GM18526 (cell line): ENCODE data around the gene RFX3.

Experiments used
- POLR2A ChIP-seq: IDR thresholded peaks from 3 replicates; pipeline ENCODE4 v1.6.1; 2011; ENCODE audit not compliant: insufficient read length; ENCODE audit errors: extremely low read depth

The RFX3 gene

GRCh38 chr9:3521966-3522365 is 3.8 kb downstream of the RFX3 start:
- no peak for TF ChIP-seq POLR2A

GRCh38 chr9:3520564-3520963 is 5.2 kb downstream of the RFX3 start:
- TF ChIP-seq POLR2A, result no peak

- TF ChIP-seq POLR2A, result no peak
Observed at GRCh38 chr9:3517377-3518048, 8.3 kb downstream of the RFX3 start.

GRCh38 chr9:3516667-3517330 is 9.0 kb downstream of the RFX3 start:
- no peak for TF ChIP-seq POLR2A

- TF ChIP-seq POLR2A, result no peak
Observed at GRCh38 chr9:3515405-3515804, 10.4 kb downstream of the RFX3 start.

- TF ChIP-seq POLR2A, result no peak
Observed at GRCh38 chr9:3514786-3515185, 11.0 kb downstream of the RFX3 start.

GRCh38 chr9:3513265-3513818 is 12.5 kb downstream of the RFX3 start:
- no peak for TF ChIP-seq POLR2A

GRCh38 chr9:3511551-3511950 is 14.2 kb downstream of the RFX3 start:
- TF ChIP-seq POLR2A, result no peak

GRCh38 chr9:3510796-3511195 is 15.0 kb downstream of the RFX3 start:
- TF ChIP-seq POLR2A, result no peak

GRCh38 chr9:3509926-3510325 is 15.9 kb downstream of the RFX3 start:
- TF ChIP-seq POLR2A, result no peak

- TF ChIP-seq POLR2A, result no peak
Observed at GRCh38 chr9:3508521-3509291, 17.1 kb downstream of the RFX3 start.

- TF ChIP-seq POLR2A, result no peak
Observed at GRCh38 chr9:3508078-3508431, 17.7 kb downstream of the RFX3 start.

- no peak for TF ChIP-seq POLR2A
Observed at GRCh38 chr9:3507395-3508077, 18.3 kb downstream of the RFX3 start.

- TF ChIP-seq POLR2A, result no peak
Observed at GRCh38 chr9:3506164-3506563, 19.6 kb downstream of the RFX3 start.

- no peak for TF ChIP-seq POLR2A
Observed at GRCh38 chr9:3502560-3503398, 23.0 kb downstream of the RFX3 start.

- TF ChIP-seq POLR2A, result no peak
Observed at GRCh38 chr9:3500044-3500443, 25.8 kb downstream of the RFX3 start.
